Activated T-helper 9 cell treated with anti-CD3 and anti-CD28 coated beads, Interleukin-2, amount 50 U/mL, for 16 hours (primary cell): ENCODE measurements around the gene MRPS24.
A peak's percentile ranks its signal among the peaks of the same experiment; 100 is the strongest.
"Not testable (repeated sequence)": the region's sequence is repeated elsewhere in the genome, so short reads cannot be mapped to it uniquely, and the experiment has no call there.

Experiments used
- DNase-seq: peaks from one replicate; pipeline ENCODE4 v3.0.0-alpha.2; 2020; ENCODE audit warnings: low read depth

MRPS24 gene

GRCh38 chr7:43869006-43869866 is at the start of gene MRPS24:
Gene MRPS24, minus strand, starts transcription at chr7:43869517. Its CDS starts 22 bp downstream, at chr7:43869495.
- DNase-seq = peak; percentile 94

GRCh38 chr7:43915907-43916306 is 46.6 kb upstream of the MRPS24 start:
- no peak for DNase-seq

- no peak for DNase-seq
These were observed 45.5 kb upstream of the MRPS24 start for GRCh38 chr7:43914795-43915194.

GRCh38 chr7:43906331-43907010 is 37.2 kb upstream of the MRPS24 start, which contains the start of gene URGCP:
Gene URGCP, minus strand, starts transcription at chr7:43906596. Its CDS starts 21 bp downstream, at chr7:43906575.
- peak; percentile 32 for DNase-seq

GRCh38 chr7:43905956-43906330 is 36.6 kb upstream of the MRPS24 start:
- DNase-seq = no peak

GRCh38 chr7:43905209-43905946 is 36.1 kb upstream of the MRPS24 start:
- DNase-seq = no peak

- no peak for DNase-seq
These were observed 35.4 kb upstream of the MRPS24 start for GRCh38 chr7:43904533-43905208.

GRCh38 chr7:43902542-43903054 is 33.3 kb upstream of the MRPS24 start:
- DNase-seq = no peak

- not testable (repeated sequence) for DNase-seq
These were observed 29.3 kb upstream of the MRPS24 start for GRCh38 chr7:43898571-43898970.

GRCh38 chr7:43895847-43896415 is 26.6 kb upstream of the MRPS24 start:
- DNase-seq = no peak

GRCh38 chr7:43891069-43891955 is 22.0 kb upstream of the MRPS24 start:
- no peak for DNase-seq

GRCh38 chr7:43890468-43890867 is 21.2 kb upstream of the MRPS24 start:
- no peak for DNase-seq

GRCh38 chr7:43888993-43889945 is 20.0 kb upstream of the MRPS24 start:
- DNase-seq = no peak

GRCh38 chr7:43884617-43885016 is 15.3 kb upstream of the MRPS24 start:
- no peak for DNase-seq

GRCh38 chr7:43884209-43884608 is 14.9 kb upstream of the MRPS24 start:
- no peak for DNase-seq

GRCh38 chr7:43880596-43880995 is 11.3 kb upstream of the MRPS24 start:
- no peak for DNase-seq

- DNase-seq = no peak
These were observed 10.2 kb upstream of the MRPS24 start for GRCh38 chr7:43879477-43879876.

GRCh38 chr7:43878867-43879266 is 9.6 kb upstream of the MRPS24 start:
- DNase-seq = no peak
